ENCODE results near the gene DYSF. TPM values are rescaled to one million over a fixed set of nuclear protein-coding genes. Genes with fewer than 3 reads are reported as not detected.

Gene DYSF
- total and polyA plus RNA-seq, 7 donors = 38.3 to 208 (median 109) TPM

GRCh38 chr2:71699428-71699827 lies 246.1 kb downstream of the DYSF start:
- Histone ChIP-seq H3K27me3 (ENCODE audit: insufficient read depth in 3 of 3, low read length in 2 of 3) (no peaks in the 10 kb centered on the region), H3K4me3 (no peak overlapping the region), H3K27ac (peak overlapping the region; percentile 90), H3K9me3 (no peaks in the 10 kb centered on the region), H3K4me1 (peaks cover 40% of the 10 kb centered on the region), H3K36me3 (ENCODE audit: insufficient read depth in 1 of 2, low read depth in 1 of 2) (no peaks in the 10 kb centered on the region)
- intact Hi-C loops (cut with DNase I) = no loop called here
- TF ChIP-seq CTCF (IDR thresholded peaks at IDR 0.05) = no peak
- WGBS, 3 donors = 90 to 94% (median 93%) methylated on average over 6 of the region's 6 CpGs
- no peak for ATAC-seq
- no peak for DNase-seq

- Histone ChIP-seq H3K9me3 (no peaks in the 10 kb centered on the region), H3K4me1 (peaks cover 44% of the 10 kb centered on the region), H3K4me3 (no peak overlapping the region), H3K36me3 (ENCODE audit: insufficient read depth in 1 of 2, low read depth in 1 of 2) (no peaks in the 10 kb centered on the region), H3K27ac (peak overlapping the region; percentile 90), H3K27me3 (ENCODE audit: insufficient read depth in 3 of 3, low read length in 2 of 3) (no peaks in the 10 kb centered on the region)
- DNase-seq = no peak
- WGBS, 3 donors = 35 to 46% (median 40%) methylated on average over 11 of the region's 11 CpGs
- intact Hi-C loops (cut with DNase I) = loop anchor here in 1 of 2 donors (5.0 kb wide), 1 partner anchor 47 kb away; no protein-coding TSS in a partner anchor
- ATAC-seq = peak; percentile 11 to 21 (median 16)
- TF ChIP-seq CTCF (IDR thresholded peaks at IDR 0.05) = no peak
These were observed 246.8 kb downstream of the DYSF start for GRCh38 chr2:71700041-71700657.

GRCh38 chr2:71700658-71701397 lies 247.5 kb downstream of the DYSF start:
- no peak for TF ChIP-seq CTCF (IDR thresholded peaks at IDR 0.05)
- Histone ChIP-seq H3K4me1 (peaks cover 47% of the 10 kb centered on the region), H3K27ac (peak overlapping the region; percentile 90), H3K9me3 (no peaks in the 10 kb centered on the region), H3K27me3 (ENCODE audit: insufficient read depth in 3 of 3, low read length in 2 of 3) (no peaks in the 10 kb centered on the region), H3K36me3 (ENCODE audit: insufficient read depth in 1 of 2, low read depth in 1 of 2) (no peaks in the 10 kb centered on the region), H3K4me3 (no peak overlapping the region)
- DNase-seq (peak; percentile 84 to 94), ATAC-seq (peak; percentile 87 to 91 (median 90))
- 17 to 24% (median 23%) methylated on average over 20 to 21 of the region's 21 CpGs for WGBS, 3 donors
- intact Hi-C loops (cut with DNase I) = loop anchor here in 1 of 2 donors (5.0 kb wide), 1 partner anchor 46 kb away; no protein-coding TSS in a partner anchor

GRCh38 chr2:71702071-71702970 lies 249.0 kb downstream of the DYSF start:
- no peaks in the 10 kb centered on the region for H3K36me3 ChIP-seq (ENCODE audit: insufficient read depth in 1 of 2, low read depth in 1 of 2)
- no peaks in the 10 kb centered on the region for H3K9me3 ChIP-seq
- no peak for TF ChIP-seq CTCF (IDR thresholded peaks at IDR 0.05)
- ATAC-seq = no peak
- WGBS, 3 donors = 80 to 84% (median 82%) methylated on average over 14 to 15 of the region's 15 CpGs
- peaks cover 47% of the 10 kb centered on the region for H3K4me1 ChIP-seq
- DNase-seq = no peak
- intact Hi-C loops (cut with DNase I) = loop anchor here in 1 of 2 donors (5.0 kb wide), 1 partner anchor 45 kb away; no protein-coding TSS in a partner anchor
- H3K27ac ChIP-seq = peak overlapping the region; percentile 90
- no peaks in the 10 kb centered on the region for H3K27me3 ChIP-seq (ENCODE audit: insufficient read depth in 3 of 3, low read length in 2 of 3)
- no peak overlapping the region for H3K4me3 ChIP-seq

Measured in psoas muscle (tissue), 8 donors.